ENCODE results near the gene PRPF19.

PRPF19 gene

DNA sequence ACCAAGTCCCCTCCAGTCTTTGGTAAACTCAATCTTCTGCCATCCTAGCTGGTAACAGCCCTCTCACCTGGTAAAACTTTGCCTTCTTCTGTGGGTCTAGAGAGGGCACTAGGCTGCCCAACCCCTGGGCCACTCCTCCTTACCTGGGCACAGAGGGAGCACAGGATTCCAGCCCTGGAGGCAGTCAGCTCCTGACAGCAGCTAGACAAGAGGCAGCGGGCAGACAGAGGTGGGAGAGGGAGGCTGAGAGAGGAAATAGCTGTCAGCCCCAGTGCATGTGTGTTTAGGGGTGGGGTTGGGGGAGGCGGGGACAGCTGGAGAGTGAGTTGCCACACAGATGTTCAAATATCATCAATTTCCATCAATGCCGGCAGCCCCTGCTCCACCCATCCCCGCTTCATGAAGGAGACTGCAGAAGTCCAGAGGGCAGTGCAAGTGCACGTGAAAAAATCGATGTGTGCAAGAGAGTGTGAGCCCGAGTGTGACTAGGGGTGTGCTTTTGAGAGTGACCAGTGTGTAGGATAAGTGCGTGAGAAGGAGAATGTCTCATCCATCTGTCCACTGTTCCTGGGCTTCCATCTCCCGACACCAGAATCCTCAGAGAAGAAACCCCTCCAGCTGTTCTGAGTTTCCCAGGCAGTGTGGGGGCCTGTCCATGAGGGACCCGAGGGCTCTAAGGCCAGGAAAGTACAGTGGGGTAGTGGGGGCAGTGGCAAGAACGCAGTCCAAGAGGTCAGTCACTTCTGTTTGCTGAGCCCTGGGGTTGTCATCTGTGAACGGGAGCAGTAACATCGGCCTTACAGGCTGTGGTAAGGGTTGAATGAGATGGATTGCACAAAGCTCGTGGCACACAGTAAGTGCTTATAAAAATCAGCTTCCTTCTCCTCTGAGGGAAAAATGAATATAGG lies 50.4 kb downstream of the PRPF19 start, which contains the start of gene PTGDR2:
PTGDR2 (minus strand) TSS at position 225 of the 908 bp plus-strand sequence. CDS start 2,228 bp downstream, outside the sequence.
- no peak for DNase-seq

DNA sequence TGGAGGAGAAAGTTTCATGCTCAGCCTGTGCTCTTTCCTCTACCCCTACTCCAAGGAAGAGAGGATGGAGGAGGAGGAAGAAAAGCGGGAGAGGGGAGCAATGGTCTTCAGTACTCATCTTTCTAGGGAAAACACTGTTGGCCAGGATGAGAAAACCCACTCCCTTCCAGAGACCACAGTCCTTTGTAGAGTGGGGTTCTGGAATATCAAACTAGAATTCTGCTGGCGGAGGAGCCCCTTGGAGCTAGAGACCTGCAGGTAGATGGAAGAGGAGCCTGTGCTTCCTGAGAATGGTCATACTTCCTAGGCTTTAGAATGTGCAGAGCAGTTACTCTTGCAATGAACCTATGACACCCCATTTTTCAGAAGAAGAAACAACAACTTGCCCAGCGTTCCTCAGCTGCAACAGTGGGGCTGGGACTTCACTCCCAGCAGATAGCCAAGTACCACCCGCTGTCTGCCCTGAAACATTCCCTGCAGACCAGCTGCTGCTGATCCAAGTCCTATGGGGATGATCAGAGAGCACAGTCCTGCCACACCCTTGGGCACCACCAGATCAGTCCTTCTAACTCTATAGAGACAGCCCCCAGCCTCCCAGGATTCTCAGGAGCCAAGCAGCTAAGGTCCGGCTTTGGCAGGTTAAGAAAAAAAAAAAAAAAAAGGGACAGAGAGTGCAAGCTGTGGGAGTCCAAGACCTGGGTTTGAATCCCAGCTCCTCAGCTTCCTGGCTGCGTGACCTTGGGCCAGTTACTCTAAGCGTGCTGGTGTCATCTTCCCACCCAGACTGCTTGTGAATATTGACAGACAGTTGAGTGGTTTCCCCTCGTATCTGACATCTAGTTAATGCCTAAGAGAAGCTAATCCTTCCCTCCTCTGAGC lies 51.3 kb downstream of the PRPF19 start:
- DNase-seq: no peak

DNA sequence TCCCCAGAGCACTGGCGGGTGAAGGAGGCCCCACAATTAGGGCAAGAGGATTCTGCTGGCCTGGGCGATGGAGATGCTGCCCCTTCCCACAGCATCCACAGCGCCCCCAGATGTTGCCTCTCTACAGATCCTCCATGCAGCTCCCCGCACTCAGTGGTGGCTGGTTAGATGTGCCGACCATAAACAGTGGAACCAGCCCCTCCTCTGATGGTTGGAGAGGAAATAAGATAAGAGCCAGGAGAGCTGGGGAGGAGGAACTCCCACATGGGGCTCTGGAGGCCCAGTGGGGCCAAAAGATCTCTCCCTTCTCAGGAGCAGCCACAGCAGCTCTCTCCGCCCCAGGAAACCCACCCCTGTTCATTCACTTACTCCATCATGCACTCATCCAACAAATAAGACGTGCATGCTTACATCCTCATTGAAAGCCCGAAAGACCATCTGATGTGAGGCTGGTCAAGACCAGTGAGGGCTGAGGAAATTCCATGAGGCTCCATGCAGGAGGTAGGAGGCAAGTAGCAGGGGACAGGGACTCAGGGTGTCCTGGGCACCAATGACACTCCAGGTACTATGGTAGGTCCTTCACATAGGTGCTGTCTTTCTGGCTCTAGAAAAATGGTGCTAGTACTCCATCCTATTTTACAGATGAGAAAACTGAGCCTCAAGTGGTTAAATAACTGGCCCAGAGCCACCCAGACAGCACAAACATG lies 52.1 kb downstream of the PRPF19 start:
- DNase-seq: no peak

DNA sequence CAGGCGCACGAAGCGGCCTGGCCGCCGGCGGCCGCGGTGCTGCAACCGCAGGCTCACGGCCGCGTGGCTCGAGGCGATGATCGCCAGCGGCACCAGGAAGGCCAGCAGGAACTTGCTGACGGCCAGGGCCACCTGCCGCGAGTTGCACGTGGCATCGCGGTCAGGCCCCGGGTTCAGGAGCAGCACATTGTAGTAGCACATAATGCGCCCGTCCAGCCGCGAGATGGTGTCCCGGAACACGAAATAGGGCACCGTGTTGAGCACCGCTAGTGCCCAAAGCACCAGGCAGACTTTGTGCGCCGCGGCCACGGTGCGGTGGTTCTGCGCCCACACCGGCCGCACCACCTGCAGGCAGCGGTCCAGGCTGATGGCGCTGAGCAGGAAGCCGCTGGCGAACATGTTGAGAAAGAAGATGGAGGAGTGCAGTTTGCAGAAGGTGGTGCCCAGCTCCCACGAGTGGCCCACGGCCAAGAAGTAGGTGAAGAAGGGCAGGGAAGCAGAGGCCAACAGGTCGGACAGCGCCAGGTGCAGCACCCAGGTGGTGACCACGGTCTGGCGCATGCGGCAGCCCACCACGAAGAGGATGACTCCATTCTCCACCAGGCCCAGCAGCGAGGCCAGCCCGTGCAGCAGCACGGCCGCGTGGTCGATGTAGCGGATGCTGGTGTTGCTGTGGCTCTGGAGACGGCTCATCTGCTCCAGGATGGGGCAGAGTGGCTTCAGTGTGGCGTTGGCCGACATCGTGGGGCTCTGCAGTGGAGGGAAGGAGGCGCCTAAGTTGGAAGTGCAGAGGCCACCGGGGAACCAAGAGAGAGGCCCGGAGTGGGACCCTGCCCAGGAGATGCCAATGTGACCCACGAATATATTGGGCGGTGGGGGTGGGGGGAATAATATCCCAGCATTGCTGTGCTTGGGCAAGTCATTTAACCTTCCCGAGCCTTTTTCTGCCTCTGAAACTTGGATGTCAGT lies 53.1 kb downstream of the PRPF19 start:
- no peak for DNase-seq

DNA sequence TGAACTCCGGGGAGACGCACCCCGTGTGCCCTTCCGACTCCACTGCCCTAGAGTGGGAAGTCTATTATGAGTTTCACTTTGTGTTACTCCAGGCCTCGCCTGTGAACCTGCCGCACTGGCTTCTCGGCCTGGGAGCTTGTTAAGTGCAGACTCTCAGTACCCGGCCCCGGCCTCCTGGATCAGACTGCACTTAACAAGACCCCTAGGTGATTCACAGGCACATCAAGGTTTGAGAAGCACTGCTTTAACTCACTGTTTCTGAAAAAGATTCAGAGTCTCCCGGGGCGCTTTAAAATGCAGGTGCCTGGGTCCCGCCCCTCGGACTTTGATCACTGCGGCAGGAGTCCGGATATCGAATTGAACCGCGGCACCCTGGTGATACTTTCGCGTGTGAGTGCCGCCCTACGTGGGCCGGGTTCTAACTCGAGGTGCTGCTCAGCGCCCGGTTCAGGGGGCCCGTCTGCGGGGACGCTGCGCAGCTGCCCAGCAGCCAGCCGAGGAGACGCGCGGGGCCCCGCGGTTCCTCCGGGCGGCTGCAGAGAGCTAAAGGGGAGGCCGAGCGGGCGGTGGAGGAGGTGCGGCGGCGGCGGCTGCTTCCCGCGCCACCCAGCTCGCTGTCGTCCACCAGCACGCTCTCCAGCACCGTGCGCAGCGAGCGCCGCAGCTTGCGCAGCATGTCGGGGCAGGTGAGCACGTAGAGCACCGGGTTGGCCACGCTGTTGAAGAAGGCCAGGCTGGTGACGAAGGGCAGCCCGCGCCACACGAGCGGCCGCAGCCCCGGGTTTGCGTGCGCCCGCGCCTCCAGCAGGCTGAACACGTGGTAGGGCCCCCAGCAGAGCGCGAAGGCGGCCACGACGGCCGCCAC lies 54.0 kb downstream of the PRPF19 start:
- DNase-seq: no peak

DNA sequence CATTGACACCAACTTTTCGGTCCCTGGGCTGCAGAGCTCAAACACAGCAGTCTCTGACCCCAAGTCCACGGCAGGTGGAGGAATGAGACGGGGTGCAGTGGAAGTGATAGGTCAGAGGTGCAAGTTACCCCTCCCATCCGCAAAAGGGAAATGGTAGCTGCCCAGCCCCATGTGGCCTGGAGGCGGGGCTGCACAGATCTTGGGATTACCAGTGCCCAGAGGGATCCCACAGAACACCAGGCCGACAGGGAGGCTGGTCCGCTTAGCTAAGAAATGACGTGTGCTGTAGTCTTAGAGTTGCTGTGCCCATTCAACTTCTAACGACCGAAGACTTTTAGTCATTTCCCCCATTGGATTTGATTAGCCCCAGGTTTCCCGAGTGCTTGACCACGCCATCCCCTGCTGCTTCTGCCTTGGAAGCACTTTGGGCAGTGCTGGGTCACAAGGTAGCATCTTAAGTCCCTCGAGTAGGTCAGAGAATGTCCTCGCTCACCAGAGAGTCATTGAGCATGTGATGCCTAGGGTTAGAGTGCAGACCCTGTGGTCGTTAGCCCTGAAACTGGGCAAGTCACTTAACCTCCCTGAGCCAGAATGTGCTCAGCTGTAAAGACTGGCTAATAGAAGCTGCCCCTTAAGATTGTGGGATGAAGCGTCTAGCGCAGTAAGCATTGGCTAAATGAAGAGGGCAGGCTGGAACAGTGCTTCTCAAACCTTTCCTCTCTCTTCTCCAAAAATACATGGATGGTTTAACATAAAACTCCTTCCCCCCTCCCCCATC lies 54.9 kb downstream of the PRPF19 start:
- DNase-seq: no peak

DNA sequence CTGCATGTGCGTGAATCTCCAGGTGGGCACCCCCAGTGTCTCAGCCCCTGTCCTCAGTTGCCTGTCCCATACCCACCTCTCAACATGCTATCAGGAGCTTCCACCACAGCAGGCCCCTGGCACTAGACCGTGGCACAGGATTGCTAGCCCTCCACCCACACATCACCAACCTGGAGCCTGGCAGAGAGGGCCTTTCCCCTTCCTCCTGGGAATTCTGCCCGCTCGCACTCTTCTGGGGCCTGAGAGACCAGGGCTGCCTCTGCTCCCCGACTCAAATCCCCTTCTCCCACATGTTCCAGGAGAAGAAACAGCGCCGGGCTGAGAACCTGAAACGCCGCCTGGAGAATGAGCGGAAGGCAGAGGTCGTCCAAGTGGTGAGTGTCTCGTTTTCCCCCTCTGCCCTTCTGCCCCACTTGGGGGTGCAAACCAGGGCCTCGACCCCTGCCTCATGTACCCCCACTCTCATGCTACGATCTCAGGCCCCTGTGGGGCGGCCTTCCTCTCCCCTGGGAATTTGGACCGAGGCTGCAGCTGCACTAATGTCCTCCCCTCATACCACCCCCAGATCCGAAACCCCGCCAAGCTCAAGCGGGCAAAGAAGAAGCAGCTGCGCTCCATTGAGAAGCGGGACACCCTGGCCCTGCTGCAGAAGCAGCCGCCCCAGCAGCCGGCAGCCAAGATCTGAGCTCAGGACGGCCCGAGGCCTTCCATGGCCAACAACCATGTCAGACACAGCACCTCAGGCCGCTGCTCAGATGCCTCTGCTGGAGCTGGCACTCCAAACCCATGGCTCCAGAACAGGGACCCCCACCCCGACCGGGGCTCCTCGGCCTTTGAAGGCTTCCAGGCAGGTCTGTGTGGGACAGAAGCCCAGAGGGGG lies 56.5 kb downstream of the PRPF19 start:
- no peak for DNase-seq

DNA sequence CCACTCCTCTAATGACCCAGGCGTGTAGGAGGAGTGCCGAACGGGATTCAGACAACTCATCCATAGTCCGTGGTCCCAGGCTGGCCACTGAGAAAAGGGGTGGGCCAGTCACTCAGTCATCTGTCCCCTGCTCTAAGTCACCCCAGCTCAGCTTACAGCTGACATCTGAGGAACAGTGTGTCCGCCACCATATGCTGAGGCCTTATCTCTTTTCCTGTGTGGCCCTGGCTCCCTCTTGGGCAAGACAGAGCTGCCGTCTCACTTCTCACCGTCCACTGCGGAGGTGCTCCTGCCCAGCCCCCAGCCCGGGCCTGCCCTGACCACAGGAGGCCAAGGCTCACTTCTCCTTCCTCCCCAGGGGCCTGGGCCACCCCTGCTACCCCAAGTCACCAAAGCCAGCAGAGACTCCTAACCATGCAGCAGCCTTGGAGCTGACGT lies 57.7 kb downstream of the PRPF19 start:
- DNase-seq: no peak

DNA sequence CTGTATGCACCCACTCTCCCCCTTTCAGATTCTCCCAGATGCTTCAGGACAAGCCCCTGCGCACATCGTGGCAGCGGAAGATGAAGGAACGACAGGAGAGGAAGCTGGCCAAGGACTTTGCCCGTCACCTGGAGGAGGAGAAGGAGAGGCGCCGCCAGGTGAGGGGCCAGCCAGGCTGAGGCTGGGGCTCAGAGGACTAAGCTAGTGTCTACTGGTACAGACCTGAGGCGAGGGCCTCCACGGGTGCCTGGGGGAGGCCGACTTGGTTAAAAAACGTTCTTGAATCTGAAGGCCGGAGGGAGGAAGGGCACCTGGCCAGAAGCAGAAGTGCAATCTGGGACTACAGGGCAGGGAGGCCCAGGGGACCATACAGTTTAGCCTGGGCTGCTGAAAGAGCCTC lies 58.5 kb downstream of the PRPF19 start:
- DNase-seq: no peak

DNA sequence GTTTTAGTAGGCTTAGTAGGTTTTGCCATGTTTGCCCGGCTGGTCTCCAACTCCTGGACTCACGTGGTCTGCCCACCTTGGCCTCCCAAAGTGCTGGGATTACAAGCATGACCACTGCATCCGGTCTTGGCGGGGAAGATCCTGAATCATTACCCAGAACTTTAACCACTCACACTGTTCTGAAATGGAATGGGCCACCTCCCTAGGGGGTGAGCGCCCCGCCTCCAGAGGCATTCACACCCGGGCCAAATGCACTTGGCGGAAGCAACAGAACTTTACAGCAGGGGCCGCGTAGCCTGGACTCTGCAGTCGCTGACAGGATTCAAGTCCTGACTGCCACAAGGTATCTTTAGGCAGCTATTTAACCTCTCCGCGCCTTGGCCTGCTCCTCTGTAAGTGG lies 59.1 kb downstream of the PRPF19 start:
- DNase-seq: no peak

DNA sequence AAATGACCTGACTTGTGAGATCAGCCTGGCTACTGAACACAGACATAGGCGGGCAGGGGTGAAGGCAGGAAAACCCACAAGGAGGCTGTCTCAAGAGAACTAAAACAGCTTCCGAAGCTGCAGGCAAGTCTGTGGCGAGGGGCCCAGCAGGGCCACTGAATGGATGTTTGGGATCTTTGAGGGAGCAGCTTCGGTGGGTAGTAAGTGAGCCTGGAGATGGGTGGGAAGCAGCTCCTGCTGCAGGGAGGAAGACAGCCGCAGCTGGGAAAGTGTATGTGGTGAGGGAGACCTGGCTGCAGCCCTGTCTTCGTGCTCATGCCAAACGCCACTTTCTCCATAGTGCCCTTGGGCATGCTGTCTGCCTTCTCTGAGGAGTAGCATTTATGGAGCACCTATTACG lies 61.0 kb downstream of the PRPF19 start:
- no peak for DNase-seq

DNA sequence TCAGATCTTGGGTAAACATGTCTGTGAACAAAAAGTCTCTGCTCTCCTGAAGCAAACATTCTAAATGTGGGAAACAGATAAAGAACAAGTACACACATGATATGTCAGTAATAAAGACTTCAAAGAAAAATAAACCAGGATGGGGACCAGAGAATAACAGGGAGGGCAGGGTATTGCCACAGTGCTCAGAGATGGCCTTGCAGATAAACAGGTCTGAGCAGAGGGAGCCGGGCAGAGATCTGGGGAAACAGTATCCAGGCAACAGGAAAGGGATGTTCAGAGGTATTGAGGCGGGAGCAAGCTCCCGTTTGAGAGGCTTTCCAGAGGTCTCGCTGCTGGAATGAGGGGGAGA lies 61.5 kb downstream of the PRPF19 start:
- DNase-seq: no peak

DNA sequence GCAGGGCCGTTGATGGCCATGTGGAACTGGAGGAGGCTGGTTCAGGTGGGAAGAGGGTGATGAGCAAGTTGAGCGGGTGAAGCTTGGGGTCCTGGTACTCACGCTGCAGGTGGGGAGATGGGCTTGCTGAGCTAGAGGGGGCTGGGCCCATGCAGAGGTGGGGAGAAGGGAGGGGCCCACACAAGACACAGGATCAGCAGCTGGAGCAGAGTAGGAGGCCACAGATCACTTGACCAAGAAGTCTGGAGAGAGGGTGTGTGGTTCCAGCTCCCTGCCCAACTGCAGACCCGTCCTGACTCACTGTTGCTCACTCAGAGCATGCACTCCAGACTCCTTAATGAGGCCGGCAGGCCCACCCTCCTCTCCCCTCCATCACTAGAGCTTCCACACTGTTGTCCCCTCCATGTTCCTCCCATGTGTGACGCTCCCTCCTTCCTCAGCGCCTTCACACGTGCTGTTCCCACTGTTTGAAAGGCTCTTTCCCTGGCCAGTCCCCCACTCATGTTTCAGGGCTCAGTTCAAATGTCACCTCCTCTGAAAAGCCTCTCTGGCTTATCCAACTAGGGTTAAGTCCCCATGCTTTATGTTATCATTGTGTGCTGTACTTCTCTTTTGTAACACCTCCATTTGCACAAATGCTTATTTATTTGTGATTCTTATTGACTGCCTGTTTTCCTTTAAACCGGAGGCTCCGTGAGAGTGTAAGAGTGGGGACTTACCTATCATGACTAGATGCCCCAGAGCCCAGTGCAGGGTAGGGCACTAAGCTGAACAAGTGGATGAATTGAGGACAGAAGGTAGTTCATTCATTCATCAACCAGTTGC lies 62.1 kb downstream of the PRPF19 start:
- no peak for DNase-seq

DNA sequence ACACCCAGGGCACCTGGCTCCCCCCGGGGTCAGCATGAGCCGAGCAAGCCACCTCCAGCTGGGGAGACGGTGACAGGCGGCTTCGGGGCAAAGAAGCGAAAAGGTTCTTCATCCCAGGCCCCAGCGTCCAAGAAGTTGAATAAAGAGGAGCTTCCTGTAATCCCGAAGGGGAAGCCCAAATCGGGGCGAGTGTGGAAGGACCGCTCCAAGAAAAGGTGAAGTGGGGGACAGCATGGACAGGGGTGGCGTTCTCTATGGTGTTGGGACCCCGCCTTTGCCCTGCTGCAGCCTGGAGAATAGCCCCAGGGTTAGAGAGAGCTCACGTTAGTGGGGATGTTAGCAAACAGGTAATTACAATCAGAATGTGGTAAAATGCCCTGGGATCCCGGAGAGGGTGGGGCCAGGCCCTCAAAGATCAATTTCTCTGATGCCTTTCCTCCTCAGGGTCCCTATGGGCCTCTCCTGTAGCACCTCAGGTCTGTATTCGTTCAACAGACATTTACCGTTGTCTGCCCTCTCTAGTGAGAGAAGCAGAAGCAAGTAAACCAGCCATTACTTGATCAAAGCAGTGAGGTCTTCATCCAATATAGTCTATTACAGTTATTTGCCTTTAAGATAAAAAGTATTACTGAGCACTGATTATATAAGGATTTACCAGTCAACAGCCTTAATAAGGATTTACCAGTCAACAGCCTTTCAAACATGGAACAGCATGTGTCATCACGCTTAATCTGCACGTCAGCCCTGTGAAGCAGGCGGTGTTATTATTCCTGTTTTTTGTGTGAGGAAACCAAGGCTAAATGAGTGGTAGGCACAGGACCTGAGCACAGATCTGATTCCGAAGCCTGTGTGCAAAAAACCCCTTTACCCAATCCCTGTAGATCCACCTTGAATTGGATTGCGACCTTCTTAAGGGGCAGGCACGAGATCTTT lies 63.5 kb downstream of the PRPF19 start:
- peak; percentile 33 to 53 (median 36) for DNase-seq

DNA sequence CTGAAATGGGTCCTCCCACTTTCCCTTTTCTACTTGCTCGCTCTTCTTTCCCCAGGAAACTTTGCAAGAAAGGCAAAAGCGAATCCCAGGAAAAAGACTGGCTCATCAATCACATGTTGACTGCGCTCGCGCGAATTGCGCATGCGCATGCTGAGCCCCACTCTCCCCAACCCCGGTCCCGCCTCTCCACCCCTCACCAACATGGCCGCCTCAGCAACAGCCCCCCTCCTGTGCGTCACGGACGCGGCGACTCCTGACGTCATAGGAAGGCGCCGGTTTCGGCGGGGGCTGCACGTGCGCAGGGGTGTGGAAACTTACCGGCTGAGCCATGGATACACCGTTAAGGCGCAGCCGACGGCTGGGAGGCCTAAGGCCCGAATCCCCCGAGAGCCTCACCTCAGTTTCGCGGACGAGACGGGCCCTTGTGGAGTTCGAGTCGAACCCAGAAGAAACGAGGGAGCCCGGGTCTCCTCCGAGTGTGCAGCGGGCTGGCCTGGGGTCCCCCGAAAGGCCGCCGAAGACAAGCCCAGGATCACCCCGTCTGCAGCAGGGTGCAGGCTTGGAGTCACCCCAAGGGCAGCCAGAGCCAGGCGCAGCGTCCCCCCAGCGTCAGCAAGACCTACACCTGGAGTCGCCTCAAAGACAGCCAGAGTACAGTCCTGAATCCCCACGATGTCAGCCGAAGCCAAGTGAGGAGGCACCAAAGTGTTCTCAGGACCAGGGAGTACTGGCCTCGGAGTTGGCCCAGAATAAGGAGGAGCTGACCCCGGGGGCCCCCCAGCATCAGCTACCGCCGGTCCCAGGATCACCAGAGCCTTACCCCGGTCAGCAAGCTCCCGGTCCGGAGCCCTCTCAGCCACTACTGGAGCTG lies 64.4 kb downstream of the PRPF19 start, which contains the start of gene CCDC86:
CCDC86 (plus strand) TSS at position 317 of the 871 bp plus-strand sequence; CDS start at position 329, 12 bp downstream.
- peak; percentile 96 to 98 (median 97) for DNase-seq

All from suppressor macrophage treated with lipopolysaccharide for 1 hour (primary cell).